Measurements from ENCODE around the gene TCP11L2.

The TCP11L2 gene

DNA sequence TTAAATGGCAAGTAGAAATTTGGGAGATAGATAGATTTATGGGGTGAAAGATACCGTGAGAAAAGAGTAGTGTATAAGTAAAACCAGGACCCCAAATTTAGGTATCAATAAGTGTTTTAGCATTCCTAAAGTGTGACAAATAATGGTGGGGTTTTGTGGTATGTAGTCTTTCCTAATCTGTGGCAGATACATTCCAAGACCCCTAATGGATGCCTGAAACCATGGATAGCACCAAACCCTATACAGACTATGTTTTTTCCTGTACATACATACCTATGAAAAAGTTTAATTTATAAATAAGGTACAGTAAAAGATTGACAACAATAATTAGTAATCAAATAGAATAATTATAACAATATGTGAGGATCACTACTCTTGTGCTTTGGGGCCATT lies 14.4 kb upstream of the TCP11L2 start:
- Histone ChIP-seq H3K9me3 (replicated peaks in 1 of 2; ENCODE audit: control insufficient read depth in 2 of 2, insufficient read depth in 1 of 2, low read depth in 1 of 2, low read length in 2 of 2) (no peaks in the 10 kb centered on the region), H4K91ac (ENCODE audit: low read depth, low read length, poor library complexity) (no peak overlapping the region), H3K36me3 (replicated peaks in 1 of 2; ENCODE audit: control insufficient read depth in 2 of 2, insufficient read depth in 2 of 2, low read length in 2 of 2) (no peaks in the 10 kb centered on the region), H3K9ac (ENCODE audit: low read depth, low read length, poor library complexity) (no peak overlapping the region), H3K4me3 (ENCODE audit: low read length in 2 of 2) (no peak overlapping the region), H2BK120ac (ENCODE audit: low read depth, low read length) (no peak overlapping the region), H2BK15ac (ENCODE audit: low read length) (no peak overlapping the region), H4K8ac (ENCODE audit: low read depth, low read length) (no peak overlapping the region), H3K27ac (replicated peaks; ENCODE audit: low read length) (no peak overlapping the region), H2AK5ac (ENCODE audit: low read depth, low read length) (no peak overlapping the region), H2BK5ac (ENCODE audit: low read length) (no peak overlapping the region), H3K4me1 (ENCODE audit: control insufficient read depth in 2 of 2, insufficient read depth in 1 of 2, low read depth in 1 of 2, low read length in 2 of 2) (peaks cover 0 to 2% of the 10 kb centered on the region in 2 donors), H3K4ac (ENCODE audit: low read length) (no peak overlapping the region), H2AFZ (ENCODE audit: low read length) (no peak overlapping the region), H3K27me3 (ENCODE audit: control insufficient read depth in 3 of 3, insufficient read depth in 3 of 3, low read depth in 1 of 3, low read length in 3 of 3) (peaks cover 0 to 5% (median 0%) of the 10 kb centered on the region in 3 experiments), H3K79me1 (ENCODE audit: low read depth, low read length) (no peaks in the 10 kb centered on the region), H3K14ac (ENCODE audit: low read length) (no peak overlapping the region), H3K4me2 (ENCODE audit: insufficient read depth, low read length, poor library complexity, severe bottlenecking) (no peak overlapping the region), H3K18ac (ENCODE audit: low read length) (no peak overlapping the region), H3K23ac (ENCODE audit: low read depth, low read length, poor library complexity) (no peak overlapping the region), H2BK12ac (ENCODE audit: low read length) (no peak overlapping the region)
- no peak for DNase-seq (ENCODE audit: low spot score)
- WGBS, 2 donors (ENCODE audit: extremely low coverage in 2 of 2, insufficient read length in 2 of 2, insufficient replicate concordance in 1 of 2): no CpG with 5 or more reads among the region's 1 CpG

DNA sequence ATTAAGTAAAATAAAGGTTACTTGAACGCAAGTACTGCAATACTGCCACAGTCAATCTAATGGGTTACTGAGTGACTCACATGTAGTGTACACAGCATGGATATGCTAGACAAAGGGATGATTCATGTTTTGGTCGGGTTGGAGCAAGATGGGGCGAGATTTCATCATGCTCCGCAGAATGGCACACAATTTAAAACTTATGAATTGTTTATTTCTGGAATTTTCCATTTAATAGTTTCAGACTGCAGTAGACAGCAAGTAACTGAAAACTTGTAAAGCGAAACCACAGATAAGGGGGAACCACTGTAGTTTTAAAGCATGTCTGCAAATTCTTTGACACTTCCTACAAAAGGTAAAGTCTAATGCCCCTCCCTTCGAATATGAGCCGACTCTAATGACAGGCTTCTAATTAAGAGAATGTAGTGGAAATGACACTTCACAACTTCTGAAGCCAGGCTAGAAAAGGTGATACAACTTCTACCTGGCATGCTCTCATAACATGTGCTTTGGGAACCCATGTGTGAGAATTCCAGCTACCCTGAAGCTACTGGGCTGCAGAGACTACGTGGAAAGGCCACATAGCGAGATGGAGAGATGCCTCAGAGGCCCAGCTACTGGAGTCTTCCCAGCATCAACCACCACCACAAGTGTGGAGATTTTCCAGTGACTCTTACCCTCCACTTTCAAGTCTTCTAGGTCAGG lies 13.9 kb upstream of the TCP11L2 start:
- Histone ChIP-seq H3K9me3 (replicated peaks in 1 of 2; ENCODE audit: control insufficient read depth in 2 of 2, insufficient read depth in 1 of 2, low read depth in 1 of 2, low read length in 2 of 2) (no peaks in the 10 kb centered on the region), H2AK5ac (ENCODE audit: low read depth, low read length) (no peak overlapping the region), H3K27me3 (ENCODE audit: control insufficient read depth in 3 of 3, insufficient read depth in 3 of 3, low read depth in 1 of 3, low read length in 3 of 3) (peaks cover 0 to 6% (median 0%) of the 10 kb centered on the region in 3 experiments), H3K79me1 (ENCODE audit: low read depth, low read length) (no peaks in the 10 kb centered on the region), H3K36me3 (replicated peaks in 1 of 2; ENCODE audit: control insufficient read depth in 2 of 2, insufficient read depth in 2 of 2, low read length in 2 of 2) (no peaks in the 10 kb centered on the region), H3K23ac (ENCODE audit: low read depth, low read length, poor library complexity) (no peak overlapping the region), H2BK120ac (ENCODE audit: low read depth, low read length) (no peak overlapping the region), H2BK12ac (ENCODE audit: low read length) (no peak overlapping the region), H4K8ac (ENCODE audit: low read depth, low read length) (no peak overlapping the region), H3K4ac (ENCODE audit: low read length) (no peak overlapping the region), H3K27ac (replicated peaks; ENCODE audit: low read length) (no peak overlapping the region), H4K91ac (ENCODE audit: low read depth, low read length, poor library complexity) (no peak overlapping the region), H2BK5ac (ENCODE audit: low read length) (no peak overlapping the region), H3K18ac (ENCODE audit: low read length) (no peak overlapping the region), H2BK15ac (ENCODE audit: low read length) (no peak overlapping the region), H2AFZ (ENCODE audit: low read length) (no peak overlapping the region), H3K14ac (ENCODE audit: low read length) (no peak overlapping the region), H3K4me3 (ENCODE audit: low read length in 2 of 2) (no peak overlapping the region), H3K4me2 (ENCODE audit: insufficient read depth, low read length, poor library complexity, severe bottlenecking) (no peak overlapping the region), H3K4me1 (ENCODE audit: control insufficient read depth in 2 of 2, insufficient read depth in 1 of 2, low read depth in 1 of 2, low read length in 2 of 2) (peaks cover 0 to 2% of the 10 kb centered on the region in 2 donors), H3K9ac (ENCODE audit: low read depth, low read length, poor library complexity) (no peak overlapping the region)
- no peak for DNase-seq (ENCODE audit: low spot score)
- WGBS, 2 donors (ENCODE audit: extremely low coverage in 2 of 2, insufficient read length in 2 of 2, insufficient replicate concordance in 1 of 2): no CpG with 5 or more reads among the region's 9 CpGs

DNA sequence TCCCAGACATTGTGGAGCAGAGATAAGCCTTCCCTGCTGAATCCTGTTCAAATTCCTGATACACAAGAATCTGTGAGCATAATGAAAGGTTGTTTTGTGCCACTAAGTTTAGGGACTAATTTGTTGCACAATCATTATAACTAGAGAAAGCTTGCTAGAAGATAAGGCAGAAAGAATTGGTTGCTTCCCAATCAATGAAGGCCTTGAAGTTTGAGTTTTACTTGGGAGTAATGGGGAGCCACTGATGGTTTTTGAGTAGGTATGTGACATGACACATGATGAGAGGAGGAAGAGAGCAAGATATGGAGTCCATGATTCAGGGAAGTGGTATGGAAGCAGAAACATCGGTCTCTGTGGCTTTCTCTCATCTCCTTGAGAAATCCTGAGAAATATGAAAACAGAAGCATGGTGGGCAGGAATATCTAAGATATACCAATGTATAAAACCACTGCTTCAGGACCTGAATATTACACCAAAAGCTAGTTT lies 13.3 kb upstream of the TCP11L2 start:
- Histone ChIP-seq H3K27ac (replicated peaks; ENCODE audit: low read length) (no peak overlapping the region), H4K8ac (ENCODE audit: low read depth, low read length) (no peak overlapping the region), H3K27me3 (ENCODE audit: control insufficient read depth in 3 of 3, insufficient read depth in 3 of 3, low read depth in 1 of 3, low read length in 3 of 3) (peaks cover 0 to 5% (median 0%) of the 10 kb centered on the region in 3 experiments), H3K36me3 (replicated peaks in 1 of 2; ENCODE audit: control insufficient read depth in 2 of 2, insufficient read depth in 2 of 2, low read length in 2 of 2) (no peaks in the 10 kb centered on the region), H3K9me3 (replicated peaks in 1 of 2; ENCODE audit: control insufficient read depth in 2 of 2, insufficient read depth in 1 of 2, low read depth in 1 of 2, low read length in 2 of 2) (no peaks in the 10 kb centered on the region), H2AK5ac (ENCODE audit: low read depth, low read length) (no peak overlapping the region), H3K4me3 (ENCODE audit: low read length in 2 of 2) (no peak overlapping the region), H3K4me2 (ENCODE audit: insufficient read depth, low read length, poor library complexity, severe bottlenecking) (no peak overlapping the region), H3K4me1 (ENCODE audit: control insufficient read depth in 2 of 2, insufficient read depth in 1 of 2, low read depth in 1 of 2, low read length in 2 of 2) (peaks cover 0 to 2% of the 10 kb centered on the region in 2 donors), H3K23ac (ENCODE audit: low read depth, low read length, poor library complexity) (no peak overlapping the region), H2BK5ac (ENCODE audit: low read length) (no peak overlapping the region), H4K91ac (ENCODE audit: low read depth, low read length, poor library complexity) (no peak overlapping the region), H2BK15ac (ENCODE audit: low read length) (no peak overlapping the region), H2AFZ (ENCODE audit: low read length) (no peak overlapping the region), H3K18ac (ENCODE audit: low read length) (no peak overlapping the region), H3K14ac (ENCODE audit: low read length) (no peak overlapping the region), H2BK12ac (ENCODE audit: low read length) (no peak overlapping the region), H3K9ac (ENCODE audit: low read depth, low read length, poor library complexity) (no peak overlapping the region), H3K4ac (ENCODE audit: low read length) (no peak overlapping the region), H3K79me1 (ENCODE audit: low read depth, low read length) (no peaks in the 10 kb centered on the region), H2BK120ac (ENCODE audit: low read depth, low read length) (no peak overlapping the region)
- WGBS, 2 donors (ENCODE audit: extremely low coverage in 2 of 2, insufficient read length in 2 of 2, insufficient replicate concordance in 1 of 2): no CpG with 5 or more reads among the region's 1 CpG
- DNase-seq (ENCODE audit: low spot score): no peak

DNA sequence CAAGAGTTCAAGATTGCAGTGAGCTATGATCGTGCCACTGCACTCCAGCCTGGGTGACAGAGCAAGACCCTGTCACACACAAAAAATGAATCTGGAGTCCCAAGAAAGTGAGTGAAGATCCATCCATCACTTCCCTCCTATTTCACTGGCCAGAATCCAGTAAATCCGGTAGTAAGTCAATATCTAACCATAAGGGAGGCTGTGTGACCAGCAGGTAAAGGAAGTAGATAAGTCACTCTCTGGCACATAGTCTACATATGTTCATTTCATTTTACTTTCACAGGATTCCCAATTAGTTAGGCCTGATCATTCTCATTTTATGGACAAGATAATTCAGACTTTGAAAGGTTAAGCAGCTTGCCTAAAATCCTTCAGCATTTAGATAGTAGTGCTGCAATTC lies 11.9 kb upstream of the TCP11L2 start:
- no peak overlapping the region for H3K4me2 ChIP-seq (ENCODE audit: insufficient read depth, low read length, poor library complexity, severe bottlenecking)
- no peak overlapping the region for H3K9ac ChIP-seq (ENCODE audit: low read depth, low read length, poor library complexity)
- no peak overlapping the region for H3K27ac ChIP-seq (replicated peaks; ENCODE audit: low read length)
- no peaks in the 10 kb centered on the region for H3K79me1 ChIP-seq (ENCODE audit: low read depth, low read length)
- H3K36me3 ChIP-seq (replicated peaks in 1 of 2; ENCODE audit: control insufficient read depth in 2 of 2, insufficient read depth in 2 of 2, low read length in 2 of 2): no peaks in the 10 kb centered on the region
- no peak overlapping the region for H2BK12ac ChIP-seq (ENCODE audit: low read length)
- WGBS, 2 donors (ENCODE audit: extremely low coverage in 2 of 2, insufficient read length in 2 of 2, insufficient replicate concordance in 1 of 2): no CpG with 5 or more reads among the region's 2 CpGs
- DNase-seq (ENCODE audit: low spot score): no peak
- no peak overlapping the region for H2BK15ac ChIP-seq (ENCODE audit: low read length)
- H3K4me1 ChIP-seq (ENCODE audit: control insufficient read depth in 2 of 2, insufficient read depth in 1 of 2, low read depth in 1 of 2, low read length in 2 of 2): no peaks in the 10 kb centered on the region
- no peak overlapping the region for H3K23ac ChIP-seq (ENCODE audit: low read depth, low read length, poor library complexity)
- H4K8ac ChIP-seq (ENCODE audit: low read depth, low read length): no peak overlapping the region
- H2BK5ac ChIP-seq (ENCODE audit: low read length): no peak overlapping the region
- no peak overlapping the region for H3K4ac ChIP-seq (ENCODE audit: low read length)
- no peak overlapping the region for H2BK120ac ChIP-seq (ENCODE audit: low read depth, low read length)
- H4K91ac ChIP-seq (ENCODE audit: low read depth, low read length, poor library complexity): no peak overlapping the region
- no peak overlapping the region for H3K4me3 ChIP-seq (ENCODE audit: low read length in 2 of 2)
- H2AFZ ChIP-seq (ENCODE audit: low read length): no peak overlapping the region
- H3K27me3 ChIP-seq (ENCODE audit: control insufficient read depth in 3 of 3, insufficient read depth in 3 of 3, low read depth in 1 of 3, low read length in 3 of 3): peaks cover 0 to 3% (median 0%) of the 10 kb centered on the region in 3 experiments
- no peaks in the 10 kb centered on the region for H3K9me3 ChIP-seq (replicated peaks in 1 of 2; ENCODE audit: control insufficient read depth in 2 of 2, insufficient read depth in 1 of 2, low read depth in 1 of 2, low read length in 2 of 2)
- H2AK5ac ChIP-seq (ENCODE audit: low read depth, low read length): no peak overlapping the region
- no peak overlapping the region for H3K18ac ChIP-seq (ENCODE audit: low read length)
- H3K14ac ChIP-seq (ENCODE audit: low read length): no peak overlapping the region
